Mucosa of gallbladder (tissue), 1 donor: ENCODE data around the gene CLIC1. TPM values are rescaled to one million over a fixed set of nuclear protein-coding genes. Genes with fewer than 3 reads are reported as not detected.

Experiments used
- DNase-seq: peaks from one replicate; pipeline ENCODE4 v3.0.0-alpha.2; 2020; ENCODE audit warnings: low spot score
- total RNA-seq: library from RNA; stranded (reverse); gene quantifications from one replicate; pipeline ENCODE4 v1.2.1, GENCODE V29; 2021
- donor health status: DM: no; HTN: no; CAD: no.

Gene CLIC1
- total RNA-seq, 1 donor from 2014 or later = 394 TPM

GRCh38 chr6:31737991-31738979, 2.0 kb upstream of the CLIC1 start:
- peak; percentile 82 for DNase-seq

GRCh38 chr6:31737315-31737990, 1.1 kb upstream of the CLIC1 start:
- DNase-seq = no peak

- DNase-seq = no peak
Measured at GRCh38 chr6:31736768-31737314, 511 bp upstream of the CLIC1 start.

- no peak for DNase-seq
Measured at GRCh38 chr6:31734821-31735406, 1.4 kb downstream of the CLIC1 start.

- no peak for DNase-seq
Measured at GRCh38 chr6:31734247-31734820, 2.0 kb downstream of the CLIC1 start.

- no peak for DNase-seq
Measured at GRCh38 chr6:31733734-31734133, 2.6 kb downstream of the CLIC1 start.

- DNase-seq = no peak
Measured at GRCh38 chr6:31732029-31732428, 4.3 kb downstream of the CLIC1 start.

- DNase-seq = no peak
Measured at GRCh38 chr6:31730631-31731086, 5.7 kb downstream of the CLIC1 start.

GRCh38 chr6:31729979-31730630, 6.2 kb downstream of the CLIC1 start:
- peak; percentile 90 for DNase-seq

- peak; percentile 94 for DNase-seq
Measured at GRCh38 chr6:31729515-31729978, 6.8 kb downstream of the CLIC1 start.

GRCh38 chr6:31728767-31729514, 7.4 kb downstream of the CLIC1 start, which contains the start of gene DDAH2:
Gene DDAH2, minus strand, starts transcription at chr6:31729299. Its CDS starts 138 bp downstream, at chr6:31729161.
- no peak for DNase-seq

GRCh38 chr6:31727717-31728671, 8.3 kb downstream of the CLIC1 start:
- DNase-seq = no peak

- no peak for DNase-seq
Measured at GRCh38 chr6:31727034-31727716, 9.2 kb downstream of the CLIC1 start.

GRCh38 chr6:31725502-31726350, 10.6 kb downstream of the CLIC1 start:
- DNase-seq = no peak

- no peak for DNase-seq
Measured at GRCh38 chr6:31723980-31724691, 12.2 kb downstream of the CLIC1 start.

- no peak for DNase-seq
Measured at GRCh38 chr6:31723245-31723979, 12.9 kb downstream of the CLIC1 start, which contains the start of gene MPIG6B. Gene MPIG6B, plus strand, starts transcription at chr6:31723373. Its CDS starts 11 bp downstream, at chr6:31723384.
